NCI-H1930 (cell line): ENCODE results near the gene RAI1.
A peak's percentile ranks its signal among the peaks of the same experiment; 100 is the strongest.
"Not testable (repeated sequence)": the region's sequence is repeated elsewhere in the genome, so short reads cannot be mapped to it uniquely, and the experiment has no call there.

ENCODE experiments used
- DNase-seq, 2 experiments: peaks; one replicate each; lab custom pipeline; 2025; lab: John Stamatoyannopoulos, UW

RAI1 gene

DNA sequence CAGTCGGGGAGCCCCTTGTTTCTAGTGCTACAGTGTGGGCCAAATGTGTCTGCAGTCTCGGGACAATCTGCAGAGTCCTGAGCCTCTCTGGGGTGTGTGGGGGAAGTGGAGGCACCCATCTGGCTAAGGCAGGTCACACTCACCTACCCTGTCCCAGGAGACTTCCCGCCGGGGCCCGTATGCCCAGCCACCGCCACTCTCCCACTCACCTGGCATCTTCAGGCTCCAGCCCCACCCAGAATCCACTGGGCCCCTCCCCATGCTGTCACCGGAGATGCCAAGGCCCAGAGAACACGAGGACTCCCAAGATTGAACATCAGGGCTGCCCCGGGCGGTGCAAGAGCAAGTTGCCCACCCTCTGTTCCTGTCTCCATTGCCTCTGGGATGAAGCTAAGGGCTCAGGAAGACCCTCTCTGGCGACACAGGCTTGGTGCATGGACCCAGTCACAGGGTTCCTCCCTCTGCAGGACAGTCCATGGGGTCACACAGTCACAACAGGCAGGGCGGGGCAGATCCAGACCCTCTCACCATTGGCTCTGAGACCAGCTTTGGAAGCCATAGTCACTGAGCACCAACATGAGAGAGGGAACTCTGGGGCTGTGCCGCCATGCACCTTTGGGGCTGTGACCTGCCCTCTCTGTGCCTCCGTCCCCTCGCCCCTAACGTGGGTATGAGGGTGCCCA, 117.5 kb downstream of the RAI1 start:
- DNase-seq = no peak

DNA sequence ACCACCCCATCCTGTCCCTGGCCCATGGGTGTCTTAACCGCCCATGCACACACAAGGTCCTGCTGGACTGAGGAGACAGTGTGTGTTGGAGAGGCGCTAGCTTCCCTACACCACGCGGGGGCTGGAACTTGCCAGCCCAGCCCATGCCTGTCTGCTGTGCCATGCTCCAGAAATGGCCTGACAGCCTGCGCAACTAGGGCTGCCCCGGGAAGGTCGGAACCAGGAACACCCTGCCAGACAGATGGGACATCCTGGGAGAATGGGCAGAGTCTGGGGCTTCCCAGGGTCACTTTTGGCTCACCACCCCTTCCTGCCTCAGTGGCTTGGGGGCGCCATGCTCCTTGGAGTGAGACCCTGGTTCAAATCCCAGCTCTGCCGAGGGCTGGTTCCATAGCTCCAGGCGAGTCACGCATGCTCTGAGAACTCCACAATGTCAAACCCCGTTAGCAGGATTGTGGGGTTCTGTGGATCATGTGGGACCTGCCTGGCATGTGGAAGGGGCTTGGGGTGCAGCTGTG, 119.3 kb downstream of the RAI1 start:
- no peak for DNase-seq

DNA sequence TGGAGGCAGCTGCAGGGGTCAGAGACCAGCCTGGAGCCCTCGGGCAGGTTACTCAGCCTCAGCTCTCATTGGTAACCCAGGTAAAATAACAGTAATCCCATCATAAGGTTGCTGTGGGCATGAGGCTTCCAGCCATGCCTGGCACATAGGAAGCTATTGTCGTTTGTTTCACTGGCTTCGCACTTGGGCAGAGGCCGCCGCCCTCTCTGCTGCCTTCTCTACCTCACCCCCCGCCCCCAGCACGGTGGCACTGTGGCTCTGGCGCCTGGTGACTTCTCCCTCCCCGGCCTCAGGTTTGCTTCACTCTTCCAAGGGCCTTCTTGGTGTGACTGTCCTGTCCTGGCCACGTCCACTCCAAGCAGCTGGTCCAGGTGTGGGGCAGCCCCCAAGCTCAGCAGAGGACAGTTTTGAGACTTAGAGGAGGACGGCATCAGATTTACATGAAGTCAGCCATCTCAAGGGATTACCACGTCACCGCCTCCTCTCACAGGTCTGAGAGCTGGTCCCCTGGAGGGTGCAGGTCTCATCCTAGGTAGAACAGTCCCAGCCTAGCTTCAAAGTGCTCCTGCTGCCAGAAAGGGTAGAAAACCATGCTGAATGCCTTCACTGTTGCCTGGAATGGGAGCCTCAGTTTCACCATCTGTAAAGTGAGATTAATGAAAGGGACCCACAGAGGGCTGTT, 120.7 kb downstream of the RAI1 start:
- no peak for DNase-seq

DNA sequence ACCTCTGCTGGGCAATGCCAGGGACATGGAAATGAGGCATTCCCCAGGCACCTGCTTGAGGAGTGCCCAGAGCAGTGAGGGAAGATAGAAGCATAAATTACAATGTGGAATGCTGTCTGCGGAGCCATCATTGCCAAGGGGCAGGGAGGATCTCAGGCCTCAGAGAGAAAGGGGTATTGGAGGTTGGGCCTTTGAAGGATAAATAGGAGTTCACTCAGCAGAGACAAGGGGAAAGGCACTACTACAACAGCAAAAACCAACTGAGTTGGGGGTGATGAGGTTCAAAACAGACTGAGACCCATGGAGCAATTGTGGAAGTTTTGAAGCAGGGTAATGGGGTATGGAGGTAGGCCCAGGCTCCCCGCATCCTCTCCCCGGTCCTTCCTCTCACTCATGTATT, 122.7 kb downstream of the RAI1 start:
- no peak for DNase-seq

DNA sequence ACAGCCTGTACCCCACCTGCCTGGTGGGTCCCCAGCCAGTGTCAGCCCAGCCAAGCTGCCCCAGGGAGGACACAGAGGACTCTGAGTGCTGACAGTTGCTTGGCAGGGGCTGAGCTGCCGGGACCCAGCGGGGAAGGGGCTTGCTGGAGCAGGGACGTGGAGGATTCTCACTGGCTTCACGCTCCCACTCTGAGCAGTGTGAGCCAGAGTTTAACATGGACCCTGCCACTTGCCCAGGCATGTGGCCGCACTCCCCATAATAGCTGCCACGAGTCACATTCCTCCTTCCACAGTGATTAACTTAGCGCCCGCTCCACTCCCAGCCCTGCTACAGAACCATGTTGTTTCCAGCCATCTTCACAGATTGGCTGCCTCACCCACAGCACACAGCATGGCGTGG, 124.3 kb downstream of the RAI1 start:
- DNase-seq = no peak

DNA sequence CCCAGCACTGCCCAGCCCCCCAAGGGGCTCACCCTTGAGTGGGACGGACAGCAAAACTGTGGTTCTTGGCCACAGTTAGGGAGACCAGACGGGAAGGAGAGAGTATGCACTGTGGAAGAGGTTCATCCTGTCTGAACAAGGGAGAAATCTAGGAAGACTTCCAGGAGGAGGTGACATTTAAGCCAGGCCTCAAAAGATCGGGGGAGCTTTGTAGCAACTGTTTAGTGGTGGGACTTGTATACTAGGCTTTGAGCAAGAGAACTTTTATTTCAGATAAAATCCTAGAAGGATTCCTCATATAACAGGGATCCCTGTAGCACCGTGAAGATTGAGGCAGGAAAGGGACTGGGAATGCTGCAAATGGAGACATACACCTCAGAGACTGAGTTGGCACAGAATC, 124.8 kb downstream of the RAI1 start:
- no peak for DNase-seq

DNA sequence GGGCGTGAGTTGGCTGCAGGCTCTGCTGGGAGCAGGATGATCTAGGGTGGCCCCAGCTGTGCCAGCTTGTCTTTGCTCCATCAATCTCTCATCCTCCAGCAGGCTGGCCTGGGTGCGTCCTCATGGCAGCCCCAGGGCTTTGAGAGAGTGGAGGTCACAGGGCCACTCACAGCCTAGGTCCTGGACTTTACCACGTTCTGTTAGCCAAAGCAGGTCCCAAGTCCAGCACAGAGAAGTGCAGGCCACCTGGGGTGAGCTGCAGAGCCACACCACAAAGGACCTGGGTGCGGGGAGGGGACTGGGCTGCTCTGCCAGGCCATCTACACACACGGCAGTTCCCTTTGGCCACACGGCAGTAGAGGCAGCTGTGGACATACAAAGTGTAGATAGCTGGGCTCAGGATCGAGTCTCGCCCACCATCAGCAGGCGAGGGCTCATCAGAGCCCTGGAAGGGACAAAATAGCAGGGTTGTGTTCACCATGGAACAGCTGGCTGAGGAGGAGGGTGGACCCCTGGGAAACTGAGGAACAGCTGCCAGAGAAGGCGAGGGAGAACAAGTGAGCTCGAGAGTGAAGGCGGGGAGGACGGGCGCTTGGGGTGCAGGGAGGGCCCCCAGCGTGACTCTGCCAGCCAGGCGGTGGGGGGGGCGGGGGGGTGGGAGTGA, 125.5 kb downstream of the RAI1 start:
- DNase-seq = no peak

DNA sequence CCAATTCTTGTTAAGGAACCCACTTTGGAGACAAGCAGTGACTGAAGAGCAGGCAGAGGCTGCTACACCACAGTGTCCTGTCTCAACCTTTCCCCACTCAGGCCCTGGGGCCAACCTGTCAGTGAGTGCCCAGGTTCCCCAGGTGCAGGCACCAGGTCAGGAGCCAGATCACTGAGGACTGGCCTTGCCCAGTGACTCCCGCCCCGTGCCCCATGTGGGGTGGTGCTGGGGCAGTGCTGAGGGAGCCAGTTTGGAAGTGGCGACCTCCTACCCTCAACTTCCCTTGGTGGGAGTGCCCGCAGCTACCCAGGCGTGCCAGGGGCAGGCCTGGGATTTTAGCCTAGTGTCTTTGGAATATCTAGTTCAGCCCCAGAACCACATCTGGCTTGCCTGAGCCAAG, 126.2 kb downstream of the RAI1 start:
- no peak for DNase-seq

DNA sequence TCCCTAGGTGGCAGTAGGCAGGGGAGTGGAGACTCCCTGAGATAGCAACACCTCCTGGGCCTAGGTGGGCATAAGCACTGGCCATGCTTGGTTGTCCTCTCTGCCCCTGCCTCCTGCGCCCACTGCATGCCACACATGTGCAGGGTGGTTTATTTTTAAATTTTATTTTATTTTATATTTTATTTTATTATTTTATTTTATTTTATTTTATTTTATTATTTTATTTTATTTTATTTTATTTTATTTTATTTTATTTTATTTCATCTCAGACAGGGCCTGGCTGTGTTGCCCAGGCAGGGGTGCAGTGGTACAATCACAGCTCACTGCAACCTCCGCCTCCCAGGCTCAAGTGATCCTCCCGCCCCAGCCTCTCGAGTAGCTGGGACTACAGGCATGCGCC, 126.9 kb downstream of the RAI1 start:
- DNase-seq = not testable (repeated sequence)

DNA sequence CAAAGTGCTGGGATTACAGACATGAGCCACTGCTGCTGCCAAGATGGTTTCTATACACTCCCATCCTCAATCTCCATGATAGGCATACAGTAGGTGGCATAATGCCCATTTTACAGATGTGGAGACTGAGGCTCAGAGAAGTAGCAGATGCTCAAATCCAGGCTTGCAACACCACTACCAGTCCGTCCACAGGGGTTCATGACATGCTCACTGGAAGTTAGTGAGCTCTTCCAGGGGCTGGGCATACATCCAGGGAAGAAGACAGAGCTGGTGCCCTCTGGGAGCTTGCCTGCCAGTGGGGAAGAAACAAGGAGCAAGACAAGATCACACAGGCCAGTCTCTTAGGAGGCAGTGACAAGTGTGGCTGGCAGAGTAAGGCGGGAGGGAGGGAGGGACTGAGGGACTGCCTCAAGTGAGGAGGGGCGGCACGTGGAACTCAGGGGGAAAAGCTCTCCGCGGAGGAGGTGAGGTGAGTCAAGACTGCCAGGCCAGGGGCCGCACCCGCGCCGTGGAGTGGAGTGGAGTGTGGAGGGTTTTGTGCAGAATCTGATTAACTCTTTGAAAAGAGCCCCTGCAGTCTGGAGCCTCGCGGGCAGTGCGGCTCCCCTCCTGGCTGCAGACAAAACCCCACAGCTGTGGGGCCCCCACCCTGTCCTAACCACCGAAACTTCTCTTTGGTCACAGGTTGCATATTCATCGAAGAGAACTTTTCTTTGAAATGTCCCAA, 127.6 kb downstream of the RAI1 start:
- DNase-seq = no peak

DNA sequence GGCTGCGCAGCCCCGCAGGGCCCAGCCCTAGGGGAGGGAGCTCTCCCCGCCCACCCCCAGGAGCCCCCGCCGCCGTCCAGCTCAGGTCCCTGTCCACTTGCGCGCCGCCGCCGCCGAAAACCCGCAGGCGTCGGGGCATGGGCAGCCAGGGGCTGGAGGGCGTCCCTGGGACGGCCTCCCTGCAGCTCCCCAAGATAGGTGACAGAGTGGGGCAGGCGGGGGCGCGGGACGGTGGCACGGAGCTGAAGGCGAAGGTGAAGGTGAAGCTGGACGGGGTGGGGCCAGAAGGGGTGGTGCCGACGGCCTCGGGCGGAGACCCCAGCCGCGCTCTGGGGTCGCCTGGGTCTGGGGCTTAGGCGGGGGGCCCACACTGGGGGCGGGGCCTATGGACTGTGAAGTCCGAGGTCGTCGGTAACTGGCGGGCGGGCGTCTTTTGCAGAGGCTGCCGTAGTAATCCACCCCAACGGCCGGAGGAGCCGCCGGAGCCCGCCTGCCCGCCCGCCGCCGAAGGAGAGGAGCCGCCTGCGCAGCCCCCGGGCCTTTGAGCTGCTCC, 128.3 kb downstream of the RAI1 start:
- no peak for DNase-seq

DNA sequence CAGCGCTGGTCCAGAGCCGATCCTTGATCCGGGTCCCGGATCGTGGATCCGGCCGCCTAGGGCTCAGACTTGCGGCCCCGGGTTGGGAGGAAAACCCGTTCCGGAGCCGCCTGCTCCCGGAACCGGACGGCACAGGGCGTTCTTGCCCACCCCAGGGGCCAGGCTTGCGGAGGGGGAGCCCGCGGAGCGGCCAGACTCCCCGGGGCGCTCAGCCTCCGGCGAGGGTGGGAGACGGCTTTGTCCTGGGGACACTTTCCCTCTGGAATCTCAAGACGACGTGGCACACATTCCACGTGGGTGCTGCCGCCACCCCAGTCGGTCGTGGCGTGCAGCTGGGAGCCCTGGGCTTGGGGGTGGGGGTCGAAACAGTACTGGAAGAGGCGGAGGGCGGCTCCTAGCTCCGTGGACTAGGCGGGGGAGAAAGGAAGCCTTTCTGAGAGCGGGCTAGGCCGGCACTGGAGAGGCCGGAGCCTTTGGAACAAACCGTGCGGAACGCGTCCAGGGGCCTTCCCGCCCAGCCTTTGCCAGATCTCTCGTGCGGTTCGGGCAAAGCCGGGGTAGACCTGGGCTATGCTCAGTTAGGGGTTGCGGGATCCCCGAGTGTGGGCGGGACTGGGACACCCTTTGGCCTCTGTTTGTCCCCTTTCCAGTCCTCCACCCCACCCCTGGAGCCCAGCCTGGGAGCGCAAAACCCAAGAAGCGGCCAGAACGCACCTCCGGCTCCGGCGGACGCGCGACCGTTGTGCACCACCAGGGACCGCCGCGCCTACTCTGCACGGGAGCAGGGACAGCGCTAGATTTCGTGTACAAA, 129.0 kb downstream of the RAI1 start:
- no peak for DNase-seq

DNA sequence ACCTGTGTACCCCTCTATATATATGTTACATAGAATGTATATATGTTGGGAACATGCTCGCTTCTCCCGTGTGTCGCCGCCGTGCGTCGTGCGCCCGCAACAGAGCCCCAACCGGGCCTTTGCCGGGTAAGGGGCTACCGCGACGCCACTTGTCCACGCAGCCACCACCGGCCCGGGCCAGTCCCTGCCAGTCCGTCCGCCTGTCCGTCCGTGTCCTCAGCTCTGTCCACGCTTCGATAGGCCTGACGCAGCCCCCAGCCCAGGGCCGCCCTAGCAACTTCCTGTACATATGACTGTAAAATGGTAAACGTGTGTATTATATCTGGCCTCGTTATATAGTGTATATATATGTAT, 129.6 kb downstream of the RAI1 start:
- no peak for DNase-seq

DNA sequence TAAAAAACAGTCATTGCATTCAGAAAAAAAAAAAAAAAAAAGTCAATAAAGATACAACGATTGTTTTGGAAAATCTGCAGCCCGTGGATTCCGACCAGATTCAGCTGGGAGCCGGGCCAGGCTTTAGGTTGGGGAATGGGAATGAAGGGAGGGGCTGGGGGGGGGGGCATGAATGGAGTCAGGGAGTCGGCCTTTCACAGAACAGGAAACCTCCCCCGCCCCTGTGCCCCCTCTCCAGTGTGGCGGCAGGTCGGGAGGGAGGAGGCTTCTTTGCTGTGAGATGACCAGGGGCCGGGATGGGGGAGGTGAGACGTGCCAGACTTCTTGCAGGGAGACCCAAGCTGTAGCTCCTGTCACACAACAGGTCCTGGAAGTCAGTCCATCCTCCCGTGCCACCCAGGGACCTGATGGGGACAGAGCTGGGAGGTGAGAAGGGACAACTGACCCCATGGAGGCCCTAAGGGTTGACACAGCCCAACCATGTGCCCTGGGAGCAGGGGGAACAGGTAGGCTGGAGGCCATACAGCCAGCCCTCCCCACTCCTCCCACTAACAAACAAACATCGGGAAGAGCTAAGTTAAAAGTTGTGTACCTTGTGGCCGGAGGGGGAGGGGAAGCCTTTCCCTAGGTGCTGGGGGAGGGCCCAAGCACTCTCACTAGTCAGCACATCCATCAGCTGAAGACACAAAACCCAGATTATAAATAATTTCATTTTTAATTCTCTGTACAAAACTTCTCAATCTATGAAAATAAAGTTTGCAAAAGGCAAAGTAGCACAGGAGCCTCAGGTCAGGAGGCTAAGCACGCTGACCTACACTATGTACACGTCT, 130.3 kb downstream of the RAI1 start:
- DNase-seq = no peak

DNA sequence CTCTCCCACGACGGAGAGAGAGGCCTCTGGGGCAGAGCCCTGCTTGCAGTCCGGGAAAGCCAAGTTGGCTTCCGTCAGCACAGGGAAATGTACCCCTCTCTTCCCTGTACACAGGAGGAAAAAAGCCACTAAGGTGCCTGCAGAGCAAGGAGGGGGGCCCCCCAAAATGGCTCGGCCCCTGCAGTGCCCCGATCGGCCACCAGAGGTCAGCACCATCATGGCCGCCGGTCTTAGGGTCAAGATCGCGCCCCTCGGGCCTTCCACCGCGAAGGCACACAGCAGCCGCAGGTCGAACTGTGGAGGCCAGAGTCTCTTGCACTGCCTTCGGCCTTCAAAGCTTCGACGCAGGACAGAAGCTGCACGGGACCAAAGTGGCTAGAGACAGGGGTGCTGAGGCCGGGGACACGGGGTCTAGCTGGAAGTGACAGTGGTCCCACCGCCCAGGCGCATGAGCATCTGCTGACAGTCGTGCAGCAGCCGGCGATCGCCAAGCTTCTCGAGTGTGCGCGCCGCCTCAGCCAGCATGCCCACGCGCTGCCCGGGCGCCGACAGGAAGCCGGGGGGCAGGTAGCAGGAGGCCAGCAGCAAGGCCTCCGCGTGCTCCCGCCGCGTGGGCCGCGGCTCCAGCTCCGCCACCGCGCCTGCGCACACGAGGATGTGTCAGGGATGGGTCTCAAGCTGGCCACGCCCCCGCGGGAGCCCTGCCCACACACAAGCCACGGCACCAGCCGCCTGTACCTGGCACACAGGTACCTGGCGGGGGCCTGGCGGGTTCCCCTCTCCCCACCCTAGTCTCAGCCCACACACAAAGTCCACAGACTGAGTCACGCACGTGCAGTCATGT, 131.2 kb downstream of the RAI1 start:
- DNase-seq = peak in 1 of 2 experiments; percentile 16

DNA sequence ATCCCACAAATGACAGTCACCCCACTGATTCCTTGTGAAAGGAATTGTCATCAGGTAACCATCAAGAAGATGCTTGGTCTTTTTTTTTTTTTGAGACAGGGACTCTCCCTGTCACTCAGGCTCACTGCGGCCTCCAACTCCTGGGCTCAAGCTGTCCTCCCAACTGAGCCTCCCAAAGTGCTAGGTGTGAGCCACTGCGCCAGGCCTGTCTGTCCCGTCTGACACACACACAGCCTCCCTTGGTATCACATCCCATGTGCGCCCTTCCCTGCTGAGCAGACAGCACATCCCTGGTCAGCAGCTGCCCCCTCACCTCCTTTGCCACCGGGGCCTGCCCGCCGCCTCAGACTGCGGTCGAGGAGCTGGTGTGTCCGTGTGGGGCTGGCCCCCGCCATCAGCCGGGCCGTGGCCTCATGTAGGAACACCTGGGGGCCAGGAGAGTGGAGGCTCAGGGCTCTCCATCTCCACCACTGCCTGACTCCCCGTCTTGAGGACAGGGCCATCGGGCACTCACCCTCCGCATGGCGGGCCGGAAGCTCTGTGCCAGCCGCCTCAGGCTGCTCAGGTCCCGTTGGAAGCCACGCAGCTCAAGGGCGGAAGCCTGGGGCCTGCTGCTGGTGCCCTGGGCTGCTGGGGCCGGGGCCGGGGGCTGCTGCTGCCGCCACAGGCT, 131.9 kb downstream of the RAI1 start:
- no peak for DNase-seq

DNA sequence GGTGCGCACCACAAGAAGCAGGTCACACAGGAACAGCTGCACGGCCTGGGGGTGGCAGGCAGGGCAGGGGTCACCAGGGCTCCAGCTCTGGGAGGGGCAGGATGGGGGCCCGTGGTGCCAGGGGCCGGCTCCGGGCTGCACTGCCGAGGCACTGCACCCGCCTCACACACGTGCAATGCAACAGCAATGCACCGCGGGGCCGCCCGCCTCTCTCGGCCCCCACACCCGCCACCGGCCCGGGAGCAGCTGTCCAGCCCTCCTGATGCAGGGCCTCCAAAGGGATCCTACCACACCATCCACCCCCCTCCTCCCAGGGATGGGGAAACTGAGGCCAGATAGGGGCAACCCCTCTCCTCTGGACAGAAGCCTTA, 132.5 kb downstream of the RAI1 start:
- no peak for DNase-seq

DNA sequence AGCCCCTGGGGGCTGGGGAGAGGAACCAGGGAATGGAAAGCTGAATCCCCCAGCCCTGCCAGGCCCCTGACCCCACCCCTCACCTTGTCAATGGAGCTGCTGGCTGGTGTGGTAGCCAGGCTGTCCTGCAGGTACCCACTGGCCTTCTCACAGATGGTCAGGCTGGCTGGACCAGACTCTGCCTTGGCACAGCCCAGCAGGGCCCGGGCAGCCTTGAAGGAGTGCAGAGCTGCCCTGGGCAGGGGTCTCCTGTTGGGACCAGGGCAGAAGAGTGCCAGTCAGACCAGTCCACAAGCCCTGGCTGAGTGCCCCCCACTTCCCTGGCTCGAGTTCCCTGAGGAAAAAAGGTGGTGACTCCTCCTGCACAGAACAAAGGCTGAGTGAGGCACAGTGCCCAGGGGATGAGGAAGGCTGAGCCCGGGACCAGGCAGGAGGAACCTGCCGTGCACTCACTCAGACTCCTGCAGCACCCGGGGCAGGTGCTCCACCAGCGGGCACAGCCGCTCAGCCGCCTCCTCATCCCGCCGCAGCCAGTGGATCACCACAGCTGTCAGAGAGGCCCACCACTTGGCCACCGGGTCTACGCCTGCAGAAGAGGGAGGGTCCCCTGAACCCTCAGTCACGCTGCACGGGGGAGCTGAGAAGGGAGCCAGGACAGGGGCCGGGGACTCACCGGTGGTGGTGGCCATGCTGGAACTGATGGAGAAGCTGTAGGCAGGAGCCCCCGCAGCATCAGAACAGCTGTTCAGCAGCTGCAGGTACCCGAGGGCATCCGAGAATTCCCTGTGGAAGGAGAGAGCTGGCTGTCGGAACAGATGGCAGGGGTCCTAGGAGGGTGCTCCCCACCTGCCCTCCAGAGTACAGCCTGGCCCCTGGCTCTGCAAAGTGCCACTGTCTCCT, 133.2 kb downstream of the RAI1 start:
- DNase-seq = no peak
